H9 (cell line): ENCODE measurements around the gene NTRK2. TPM values are rescaled to one million over a fixed set of nuclear protein-coding genes. Genes with fewer than 3 reads are reported as not detected.

ENCODE experiments used
- DNase-seq: peaks from one replicate; pipeline ENCODE4 v3.0.0-alpha.2; 2017
- H2AFZ ChIP-seq: one replicate; pipeline ENCODE4 v1.6.1; 2013; ENCODE audit warnings: mild to moderate bottlenecking, low read length, control low read depth, moderate library complexity
- H2AK5ac ChIP-seq: 2 replicates; pipeline ENCODE4 v1.6.1; 2013; ENCODE audit warnings: low read length, control low read depth, mixed read lengths; ENCODE audit not compliant: insufficient read length
- H2BK120ac ChIP-seq: one replicate; pipeline ENCODE4 v1.6.1; 2013; ENCODE audit warnings: low read depth, mild to moderate bottlenecking, low read length, control low read depth, inconsistent platforms; ENCODE audit not compliant: poor library complexity, severe bottlenecking
- H2BK12ac ChIP-seq: 2 replicates; pipeline ENCODE4 v1.6.1; 2013; ENCODE audit warnings: low read length, control low read depth, mixed read lengths, low read depth; ENCODE audit not compliant: insufficient read length
- H2BK15ac ChIP-seq: 2 replicates; pipeline ENCODE4 v1.6.1; 2013; ENCODE audit warnings: low read depth, low read length, control low read depth
- H2BK20ac ChIP-seq: one replicate; pipeline ENCODE4 v1.6.1; 2013; ENCODE audit warnings: low read depth, mild to moderate bottlenecking, low read length, control low read depth, inconsistent platforms; ENCODE audit not compliant: poor library complexity, severe bottlenecking
- H2BK5ac ChIP-seq: 2 replicates; pipeline ENCODE4 v1.6.1; 2013; ENCODE audit warnings: low read length, control low read depth, mixed read lengths; ENCODE audit not compliant: insufficient read length
- H3K14ac ChIP-seq: 2 replicates; pipeline ENCODE4 v1.6.1; 2013; ENCODE audit warnings: low read length, control low read depth; ENCODE audit not compliant: insufficient read depth
- H3K18ac ChIP-seq: 2 replicates; pipeline ENCODE4 v1.6.1; 2013; ENCODE audit warnings: low read depth, mild to moderate bottlenecking, mixed read lengths, low read length, control low read depth; ENCODE audit not compliant: insufficient read length
- H3K23ac ChIP-seq: 2 replicates; pipeline ENCODE4 v1.6.1; 2013; ENCODE audit warnings: low read length, control low read depth, mixed read lengths, low read depth; ENCODE audit not compliant: insufficient read length
- H3K23me2 ChIP-seq: 2 replicates; pipeline ENCODE4 v1.6.1; 2013; ENCODE audit warnings: low read depth, mild to moderate bottlenecking, mixed read lengths, low read length, control low read depth; ENCODE audit not compliant: insufficient read length, poor library complexity, severe bottlenecking
- H3K27ac ChIP-seq: 2 replicates; pipeline ENCODE4 v1.5.1; 2013; ENCODE audit warnings: low read length, control low read depth, mixed read lengths, low read depth; ENCODE audit not compliant: insufficient read length
- H3K27me3 ChIP-seq: 2 replicates; pipeline ENCODE4 v1.6.1; 2013; ENCODE audit warnings: low read length, control low read depth, inconsistent platforms; ENCODE audit not compliant: insufficient read depth
- H3K4ac ChIP-seq: 2 replicates; pipeline ENCODE4 v1.6.1; 2013; ENCODE audit warnings: low read depth, mild to moderate bottlenecking, control low read depth, inconsistent platforms, low read length, moderate library complexity
- H3K4me1 ChIP-seq: 2 replicates; pipeline ENCODE4 v1.6.1; 2013; ENCODE audit warnings: low read length, control low read depth, inconsistent platforms; ENCODE audit not compliant: insufficient read depth
- H3K4me2 ChIP-seq: 2 replicates; pipeline ENCODE4 v1.6.1; 2013; ENCODE audit warnings: low read length, control low read depth, mixed read lengths; ENCODE audit not compliant: insufficient read length, insufficient read depth
- H3K56ac ChIP-seq: 2 replicates; pipeline ENCODE4 v1.6.1; 2013; ENCODE audit warnings: low read depth, mild to moderate bottlenecking, mixed read lengths, low read length, control low read depth; ENCODE audit not compliant: insufficient read length
- H3K79me1 ChIP-seq: 2 replicates; pipeline ENCODE4 v1.6.1; 2013; ENCODE audit warnings: low read depth, mild to moderate bottlenecking, moderate library complexity, low read length, control low read depth, inconsistent platforms; ENCODE audit not compliant: insufficient read depth, poor library complexity, severe bottlenecking
- H3K79me2 ChIP-seq: 2 replicates; pipeline ENCODE4 v1.6.1; 2013; ENCODE audit warnings: low read length, control low read depth, inconsistent platforms; ENCODE audit not compliant: insufficient read depth
- H3K9ac ChIP-seq: 2 replicates; pipeline ENCODE4 v1.6.1; 2013; ENCODE audit warnings: low read length, control low read depth, mixed read lengths; ENCODE audit not compliant: insufficient read length; ENCODE audit errors: extremely low read depth
- H3K9me3 ChIP-seq: one replicate; pipeline ENCODE4 v1.6.1; 2013; ENCODE audit warnings: low read depth, low read length, inconsistent platforms; ENCODE audit not compliant: control insufficient read depth
- H3T11ph ChIP-seq: one replicate; pipeline ENCODE4 v1.6.1; 2013; ENCODE audit warnings: mild to moderate bottlenecking, low read length, control low read depth, inconsistent platforms
- H4K20me1 ChIP-seq: one replicate; pipeline ENCODE4 v1.6.1; 2013; ENCODE audit not compliant: control insufficient read depth, insufficient read length, insufficient read depth
- H4K5ac ChIP-seq: 2 replicates; pipeline ENCODE4 v1.6.1; 2013; ENCODE audit warnings: low read depth, mild to moderate bottlenecking, mixed read lengths, low read length, control low read depth; ENCODE audit not compliant: insufficient read length
- H4K8ac ChIP-seq: replicated peaks from 2 replicates; pipeline ENCODE4 v1.6.1; 2013; ENCODE audit warnings: low read length, control low read depth, mixed read lengths, low read depth; ENCODE audit not compliant: insufficient read length
- H4K91ac ChIP-seq: 2 replicates; pipeline ENCODE4 v1.6.1; 2013; ENCODE audit warnings: low read depth, mild to moderate bottlenecking, moderate library complexity, mixed read lengths, low read length, control low read depth; ENCODE audit not compliant: insufficient read length
- H3K27ac Mint-ChIP-seq, 3 experiments: 2 replicates in 2 of 3; 3 replicates in 1 of 3; pipeline ENCODE4 v1.8.0; 2020 to 2021; ENCODE audit warnings: mixed read lengths in 3 of 3, mild to moderate bottlenecking in 1 of 3, moderate library complexity in 1 of 3
- H3K27me3 Mint-ChIP-seq: 2 replicates; pipeline ENCODE4 v1.8.0; 2021; ENCODE audit warnings: low read depth, mild to moderate bottlenecking, moderate library complexity, mixed read lengths
- H3K36me3 Mint-ChIP-seq, 3 experiments: 2 replicates in 2 of 3; 3 replicates in 1 of 3; pipeline ENCODE4 v1.8.0; 2020 to 2021; ENCODE audit warnings: low read depth in 3 of 3, mixed read lengths in 3 of 3; ENCODE audit not compliant: insufficient read depth in 1 of 3
- H3K4me1 Mint-ChIP-seq, 2 experiments: 2 replicates each; pipeline ENCODE4 v1.8.0; 2020; ENCODE audit warnings: mixed read lengths in 2 of 2
- H3K4me3 Mint-ChIP-seq, 2 experiments: 2 replicates in 1 of 2; 3 replicates in 1 of 2; pipeline ENCODE4 v1.8.0; 2020 to 2021; ENCODE audit warnings: mild to moderate bottlenecking in 2 of 2, mixed read lengths in 2 of 2, moderate library complexity in 1 of 2
- H3K9me3 Mint-ChIP-seq, 2 experiments: 2 replicates in 1 of 2; 3 replicates in 1 of 2; pipeline ENCODE4 v1.8.0; 2020; ENCODE audit warnings: mild to moderate bottlenecking in 2 of 2, mixed read lengths in 2 of 2, moderate library complexity in 1 of 2
- WGBS: extraction: QIAGEN DNeasy Blood & Tissue Kit; methylation state at CpG from one replicate; pipeline ENCODE4 v1.1.7; 2013; ENCODE audit warnings: missing lambda C conversion rate, low lambda C conversion rate, mixed read lengths; ENCODE audit not compliant: insufficient read length; ENCODE audit errors: extremely low coverage; 5-methylcytosine and 5-hydroxymethylcytosine counted together
- total RNA-seq: library from RNA; stranded (reverse); gene quantifications from 2 replicates; pipeline ENCODE4 v1.2.1, GENCODE V29; 2021
- TF ChIP-seq, protein P1 (sequence below): fragments of 200-600 bp; sonication (generic); conservative IDR thresholded peaks from 3 replicates; pipeline ENCODE4 v1.8.0; 2021; ENCODE audit warnings: antibody characterized with exemption, mild to moderate bottlenecking

The NTRK2 gene
- total RNA-seq, 1 experiment from 2014 or later = 0.02 TPM

DNA sequence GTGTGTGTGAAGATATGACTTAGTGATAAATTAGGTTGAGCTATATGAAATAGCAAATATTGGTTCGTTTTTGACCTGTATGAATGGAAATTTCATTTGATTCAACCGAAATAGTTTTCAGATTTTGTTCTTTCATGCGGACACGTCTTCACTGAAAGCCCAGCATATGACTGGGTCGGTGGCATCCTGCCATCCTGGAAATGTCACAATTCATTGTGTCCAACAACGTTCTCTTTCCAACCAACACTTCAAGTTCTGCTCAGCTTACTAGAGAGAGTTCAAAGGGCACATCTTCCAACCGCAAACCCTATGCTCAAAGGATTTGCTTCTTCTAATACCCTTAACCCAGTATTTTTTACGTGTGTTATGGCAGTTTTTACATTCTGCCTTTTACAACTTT, 252.5 kb downstream of the NTRK2 start:
- H2BK15ac ChIP-seq = no peak overlapping the region
- TF ChIP-seq, protein P1, sequence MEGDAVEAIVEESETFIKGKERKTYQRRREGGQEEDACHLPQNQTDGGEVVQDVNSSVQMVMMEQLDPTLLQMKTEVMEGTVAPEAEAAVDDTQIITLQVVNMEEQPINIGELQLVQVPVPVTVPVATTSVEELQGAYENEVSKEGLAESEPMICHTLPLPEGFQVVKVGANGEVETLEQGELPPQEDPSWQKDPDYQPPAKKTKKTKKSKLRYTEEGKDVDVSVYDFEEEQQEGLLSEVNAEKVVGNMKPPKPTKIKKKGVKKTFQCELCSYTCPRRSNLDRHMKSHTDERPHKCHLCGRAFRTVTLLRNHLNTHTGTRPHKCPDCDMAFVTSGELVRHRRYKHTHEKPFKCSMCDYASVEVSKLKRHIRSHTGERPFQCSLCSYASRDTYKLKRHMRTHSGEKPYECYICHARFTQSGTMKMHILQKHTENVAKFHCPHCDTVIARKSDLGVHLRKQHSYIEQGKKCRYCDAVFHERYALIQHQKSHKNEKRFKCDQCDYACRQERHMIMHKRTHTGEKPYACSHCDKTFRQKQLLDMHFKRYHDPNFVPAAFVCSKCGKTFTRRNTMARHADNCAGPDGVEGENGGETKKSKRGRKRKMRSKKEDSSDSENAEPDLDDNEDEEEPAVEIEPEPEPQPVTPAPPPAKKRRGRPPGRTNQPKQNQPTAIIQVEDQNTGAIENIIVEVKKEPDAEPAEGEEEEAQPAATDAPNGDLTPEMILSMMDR = no peak
- H2BK5ac ChIP-seq = no peak overlapping the region
- H4K91ac ChIP-seq = no peak overlapping the region
- Mint-ChIP-seq H3K4me1 (peaks cover 4% of the 10 kb centered on the region in 2 experiments; a peak in 3 of 4 replicates), H3K4me3 (no peak overlapping the region), H3K27me3 (no peaks in the 10 kb centered on the region; the same call in 1 of the 2 replicates), H3K36me3 (no peaks in the 10 kb centered on the region), H3K9me3 (peaks cover 0 to 2% of the 10 kb centered on the region in 2 experiments; a peak in 1 of 5 replicates), H3K27ac (no peak overlapping the region)
- H3K27ac ChIP-seq = no peak overlapping the region
- H2BK20ac ChIP-seq = no peak overlapping the region
- H2BK120ac ChIP-seq = no peak overlapping the region
- no peak overlapping the region for H3K23ac ChIP-seq
- H3K9ac ChIP-seq = no peak overlapping the region
- H2AK5ac ChIP-seq = no peak overlapping the region
- no peak for DNase-seq
- no peak overlapping the region for H4K8ac ChIP-seq
- H3K14ac ChIP-seq = no peak overlapping the region
- no peak overlapping the region for H3K4ac ChIP-seq
- no peaks in the 10 kb centered on the region for H4K20me1 ChIP-seq
- H2AFZ ChIP-seq = no peak overlapping the region
- no peaks in the 10 kb centered on the region for H3K79me2 ChIP-seq
- H3K4me2 ChIP-seq = no peak overlapping the region
- H2BK12ac ChIP-seq = no peak overlapping the region
- no peaks in the 10 kb centered on the region for H3K9me3 ChIP-seq
- H3K56ac ChIP-seq = no peak overlapping the region
- H3T11ph ChIP-seq = no peak overlapping the region
- no CpG with 5 or more reads among the region's 8 CpGs for WGBS
- H4K5ac ChIP-seq = no peak overlapping the region
- H3K18ac ChIP-seq = no peak overlapping the region
- H3K27me3 ChIP-seq = no peaks in the 10 kb centered on the region
- no peaks in the 10 kb centered on the region for H3K4me1 ChIP-seq
- H3K79me1 ChIP-seq = no peaks in the 10 kb centered on the region
- no peaks in the 10 kb centered on the region for H3K23me2 ChIP-seq
